GM23338 (cell line): Measurements from ENCODE around the gene ELFN2. TPM values are rescaled to one million over a fixed set of nuclear protein-coding genes. Genes with fewer than 3 reads are reported as not detected.

Experiments used
- ATAC-seq: fragments of 200-7000 bp; cut with Tn5 transposase; 3 replicates; pipeline ENCODE4 v1.9.1; 2020
- DNase-seq: peaks from one replicate; pipeline ENCODE4 v3.0.0-alpha.2; 2015; ENCODE audit warnings: low spot score
- H2AFZ ChIP-seq: fragments of 200-600 bp; sonication (generic); 2 replicates; pipeline ENCODE4 v1.8.0; 2016; ENCODE audit warnings: antibody characterized with exemption, mild to moderate bottlenecking, moderate library complexity
- H3F3A ChIP-seq: fragments of 200-600 bp; sonication (generic); replicated peaks from 2 replicates; pipeline ENCODE4 v1.8.0; 2017; ENCODE audit warnings: antibody characterized with exemption, mixed run types, low read depth
- H3K27ac ChIP-seq: fragments of 200-600 bp; sonication (generic); 2 replicates; pipeline ENCODE4 v1.6.1; 2016; ENCODE audit warnings: low read depth
- H3K27me3 ChIP-seq: fragments of 200-600 bp; sonication (generic); 2 replicates; pipeline ENCODE4 v1.8.0; 2016; ENCODE audit warnings: mild to moderate bottlenecking, mixed run types, moderate library complexity; ENCODE audit not compliant: insufficient read depth
- H3K36me3 ChIP-seq: fragments of 200-600 bp; sonication (generic); 2 replicates; pipeline ENCODE4 v1.8.0; 2016; ENCODE audit warnings: mild to moderate bottlenecking; ENCODE audit not compliant: insufficient read depth
- H3K4me1 ChIP-seq: fragments of 200-600 bp; sonication (generic); 2 replicates; pipeline ENCODE4 v1.8.0; 2016; ENCODE audit warnings: mild to moderate bottlenecking, moderate library complexity; ENCODE audit not compliant: insufficient read depth
- H3K4me2 ChIP-seq: fragments of 200-600 bp; sonication (generic); 2 replicates; pipeline ENCODE4 v1.7.1; 2017; ENCODE audit warnings: mixed run types
- H3K4me3 ChIP-seq: fragments of 200-600 bp; sonication (generic); 2 replicates; pipeline ENCODE4 v1.6.1; 2016; ENCODE audit warnings: mixed run types
- H3K79me2 ChIP-seq: fragments of 200-600 bp; sonication (generic); replicated peaks from 2 replicates; pipeline ENCODE4 v1.8.0; 2017; ENCODE audit warnings: mild to moderate bottlenecking; ENCODE audit not compliant: insufficient read depth
- H3K9me2 ChIP-seq: fragments of 200-600 bp; sonication (generic); 2 replicates; pipeline ENCODE4 v1.8.0; 2017; ENCODE audit not compliant: insufficient read depth
- H4K20me1 ChIP-seq: fragments of 200-600 bp; sonication (generic); replicated peaks from 2 replicates; pipeline ENCODE4 v1.8.0; 2017; ENCODE audit warnings: mild to moderate bottlenecking; ENCODE audit not compliant: insufficient read depth
- H3K27ac Mint-ChIP-seq: 2 replicates; pipeline ENCODE4 v1.8.0; 2020; ENCODE audit warnings: inconsistent platforms, mild to moderate bottlenecking, moderate library complexity, mixed read lengths
- H3K27me3 Mint-ChIP-seq: 3 replicates; pipeline ENCODE4 v1.8.0; 2022; ENCODE audit warnings: low read depth, mild to moderate bottlenecking, moderate library complexity, mixed read lengths, inconsistent platforms; ENCODE audit not compliant: insufficient read depth, poor library complexity
- H3K36me3 Mint-ChIP-seq: 3 replicates; pipeline ENCODE4 v1.8.0; 2021; ENCODE audit warnings: low read depth, mild to moderate bottlenecking, inconsistent platforms, moderate library complexity, mixed read lengths
- H3K4me1 Mint-ChIP-seq: 3 replicates; pipeline ENCODE4 v1.8.0; 2020; ENCODE audit warnings: mild to moderate bottlenecking, inconsistent platforms, mixed read lengths
- H3K4me3 Mint-ChIP-seq: 3 replicates; pipeline ENCODE4 v1.8.0; 2021; ENCODE audit warnings: moderate library complexity, mild to moderate bottlenecking, inconsistent platforms, mixed read lengths
- H3K9me3 Mint-ChIP-seq: 3 replicates; pipeline ENCODE4 v1.8.0; 2020; ENCODE audit warnings: moderate library complexity, mild to moderate bottlenecking, inconsistent platforms, mixed read lengths
- NANOG ChIP-seq: IDR thresholded peaks from 2 replicates; pipeline ENCODE4 v1.6.1; 2016; ENCODE audit warnings: antibody characterized with exemption, borderline replicate concordance
- ZNF331 ChIP-seq: fragments of 250-450 bp; sonication (Bioruptor Pico); IDR thresholded peaks from 2 replicates; pipeline ENCODE4 v1.5.0; 2020; ENCODE audit warnings: low read depth, mild to moderate bottlenecking, moderate library complexity
- ZNF462 ChIP-seq: fragments of 250-450 bp; sonication (Bioruptor Pico); IDR thresholded peaks from 2 replicates; pipeline ENCODE4 v1.5.0; 2020; ENCODE audit warnings: mild to moderate bottlenecking, moderate library complexity
- polyA plus RNA-seq: library from polyadenylated mRNA; unstranded; fragments of >200 nt; fragmentation: Nextera tagmentation; extraction: Ambion mirVana; gene quantifications from 2 replicates; pipeline ENCODE4 v1.2.1, GENCODE V29; 2016
- total RNA-seq: library from RNA; depleted of rRNA; stranded (reverse); fragments of >200 nt; shearing (Covaris generic); gene quantifications from 2 replicates; pipeline ENCODE4 v1.2.3, GENCODE V29; 2014

The ELFN2 gene
- total and polyA plus RNA-seq, 2 experiments from 2014 or later = 0.18 to 0.35 TPM

GRCh38 chr22:37325039-37325395, 102.3 kb downstream of the ELFN2 start (continued):
- TF ChIP-seq ZNF462 (CRISPR knock-in tag) (no peak), ZNF331 (CRISPR knock-in tag) (no peak)

GRCh38 chr22:37324340-37325038, 102.8 kb downstream of the ELFN2 start:
- Histone ChIP-seq H2AFZ (peak overlapping the region; percentile 72; the same call in 1 of the 2 replicates), H3K9me2 (no peaks in the 10 kb centered on the region), H3K4me3 (peak overlapping the region; percentile 63), H3K4me2 (peak overlapping the region; percentile 85), H4K20me1 (no peaks in the 10 kb centered on the region), H3K27ac (no peak overlapping the region), H3K4me1 (peaks cover 26% of the 10 kb centered on the region), H3F3A (peaks cover 5% of the 10 kb centered on the region; the same call in 1 of the 2 replicates), H3K79me2 (no peaks in the 10 kb centered on the region), H3K36me3 (no peaks in the 10 kb centered on the region), H3K27me3 (peaks cover 34% of the 10 kb centered on the region)
- Mint-ChIP-seq H3K27ac (no peak overlapping the region), H3K9me3 (no peaks in the 10 kb centered on the region), H3K4me1 (peaks cover 27% of the 10 kb centered on the region), H3K27me3 (peaks cover 46% of the 10 kb centered on the region), H3K4me3 (peak overlapping the region; percentile 56), H3K36me3 (no peaks in the 10 kb centered on the region)
- ATAC-seq = peak; percentile 75
- DNase-seq = peak; percentile 50
- no peak for TF ChIP-seq NANOG
- TF ChIP-seq ZNF462 (CRISPR knock-in tag) = no peak
